GM10847 (cell line): ENCODE results near the gene GRM7.

ENCODE experiments used
- POLR2A ChIP-seq: IDR thresholded peaks from 2 replicates; pipeline ENCODE4 v1.6.1; 2011; ENCODE audit not compliant: insufficient read length; ENCODE audit errors: extremely low read depth

The GRM7 gene

DNA sequence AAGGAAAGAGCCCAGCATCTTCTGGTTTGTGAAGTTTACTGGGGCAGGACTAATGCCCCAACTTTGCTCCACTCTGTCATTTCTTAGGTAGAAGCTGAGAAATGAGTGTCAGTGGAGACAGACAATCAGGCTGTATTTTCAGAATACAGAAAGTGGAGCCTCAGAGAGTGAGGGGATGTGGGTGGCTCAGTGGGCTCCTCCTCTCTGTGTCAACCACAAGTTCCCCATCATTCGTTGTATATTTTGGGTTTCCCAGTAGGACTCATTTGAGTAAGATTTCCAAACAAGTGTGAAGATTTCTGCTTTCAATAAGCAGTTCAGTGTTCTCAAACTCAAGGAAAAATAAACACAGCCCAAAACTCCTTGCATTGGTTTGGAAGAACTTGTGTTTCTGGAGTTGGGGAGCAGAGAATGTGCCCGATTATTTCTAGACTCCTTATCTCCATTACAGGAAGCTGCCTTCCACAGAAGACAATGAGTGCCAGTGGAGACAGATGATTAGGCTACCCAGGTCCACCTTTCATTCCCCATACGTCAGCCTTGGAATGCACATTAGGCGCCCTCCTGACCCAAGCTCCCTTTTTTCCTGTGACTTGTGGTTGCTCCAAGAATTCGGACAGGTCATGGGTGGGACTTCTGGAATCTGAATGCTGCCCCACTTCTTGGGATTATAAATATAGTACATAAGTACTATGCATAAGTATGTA lies 848.6 kb downstream of the GRM7 start:
- TF ChIP-seq POLR2A, result no peak

DNA sequence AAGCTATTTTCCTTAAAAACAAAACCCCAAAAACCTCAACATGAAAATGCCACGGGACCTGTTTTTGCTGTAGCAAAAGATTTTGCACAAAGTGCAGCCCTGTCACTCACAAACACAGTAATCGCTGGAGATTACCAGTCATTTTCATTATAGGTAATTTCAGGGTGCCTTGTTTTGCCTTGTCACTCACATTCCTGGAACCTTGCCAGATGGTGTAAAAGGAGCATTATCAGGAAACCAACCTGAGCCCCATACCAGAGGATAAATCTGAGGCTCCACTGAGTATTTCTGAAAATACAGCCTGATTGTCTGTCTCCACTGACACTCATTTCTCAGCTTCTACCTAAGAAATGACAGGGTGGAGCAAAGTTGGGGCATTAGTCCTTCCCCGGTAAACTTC lies 849.4 kb downstream of the GRM7 start:
- TF ChIP-seq POLR2A, result no peak

- no peak for TF ChIP-seq POLR2A
These were observed 852.8 kb downstream of the GRM7 start for GRCh38 chr3:7713724-7714123.

DNA sequence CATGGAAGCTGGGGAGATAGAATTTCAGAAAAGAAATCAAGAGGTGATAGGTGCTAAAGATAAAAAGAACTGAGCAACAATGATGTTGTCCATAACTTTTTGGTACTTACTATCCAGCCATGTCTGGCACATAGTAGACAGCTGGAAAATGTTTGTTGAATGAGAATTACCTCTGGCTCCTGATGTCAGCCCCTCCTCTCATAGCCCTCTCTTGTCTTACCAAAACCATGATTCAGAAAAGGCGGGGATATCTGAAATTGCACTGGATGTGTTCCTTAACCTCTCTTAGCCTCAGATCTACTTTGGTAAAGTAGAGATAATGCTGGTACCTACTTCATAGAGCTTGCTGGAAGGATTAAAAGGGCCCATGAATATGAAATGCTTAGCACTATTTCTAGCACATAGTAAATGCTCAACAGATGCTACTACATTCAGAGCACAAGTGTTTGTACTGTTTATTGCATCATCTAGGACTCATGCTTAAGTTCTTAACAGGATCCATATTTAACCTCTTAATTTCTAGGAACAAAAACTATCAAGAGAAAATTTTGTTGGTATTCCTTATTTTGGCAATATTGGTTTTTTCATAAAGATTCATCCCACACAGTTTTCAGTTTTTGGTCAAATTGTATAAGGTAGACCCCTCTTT lies 859.9 kb downstream of the GRM7 start:
- no peak for TF ChIP-seq POLR2A

DNA sequence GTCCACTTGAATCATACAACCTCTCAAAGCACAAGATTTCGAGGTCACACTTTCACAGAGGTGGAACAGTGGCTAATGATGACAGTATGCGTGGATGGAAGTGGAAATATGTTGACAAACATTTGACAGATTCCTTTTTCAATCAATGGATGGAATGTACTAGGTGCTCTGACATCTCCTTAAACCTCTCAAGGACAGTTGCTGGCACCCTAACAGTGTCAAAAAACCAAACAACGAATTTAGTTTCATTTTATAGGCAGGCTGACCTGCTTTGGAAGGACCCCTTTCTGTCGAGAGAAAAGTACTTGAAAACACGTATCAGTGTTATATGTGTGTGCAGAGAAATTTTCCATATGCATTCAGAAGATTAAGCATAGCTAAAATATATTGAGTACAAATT lies 861.0 kb downstream of the GRM7 start:
- no peak for TF ChIP-seq POLR2A

- TF ChIP-seq POLR2A, result no peak
These were observed 867.9 kb downstream of the GRM7 start for GRCh38 chr3:7728566-7729519.

- no peak for TF ChIP-seq POLR2A
These were observed 873.0 kb downstream of the GRM7 start for GRCh38 chr3:7733933-7734332.

- TF ChIP-seq POLR2A, result no peak
These were observed 873.5 kb downstream of the GRM7 start for GRCh38 chr3:7734456-7734855.

DNA sequence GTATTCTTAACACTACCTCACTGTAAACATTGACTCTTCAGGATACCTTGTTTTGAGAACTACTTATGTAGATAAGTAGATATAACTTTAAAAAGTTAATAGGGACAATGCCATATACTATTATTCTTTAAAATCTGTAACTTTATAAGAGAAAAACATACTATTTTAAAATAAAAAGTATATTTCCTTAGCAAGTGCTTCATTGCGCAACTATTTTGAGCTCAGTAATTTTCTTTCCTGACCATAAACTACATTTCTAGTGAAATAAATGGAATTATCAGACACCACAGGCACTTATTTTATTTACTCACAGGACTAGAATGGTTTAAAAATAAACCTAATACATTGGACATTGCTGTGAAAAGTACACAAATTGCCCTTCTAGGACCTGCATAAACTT lies 876.3 kb downstream of the GRM7 start:
- no peak for TF ChIP-seq POLR2A

GRCh38 chr3:7739754-7740153 lies 878.8 kb downstream of the GRM7 start:
- no peak for TF ChIP-seq POLR2A

DNA sequence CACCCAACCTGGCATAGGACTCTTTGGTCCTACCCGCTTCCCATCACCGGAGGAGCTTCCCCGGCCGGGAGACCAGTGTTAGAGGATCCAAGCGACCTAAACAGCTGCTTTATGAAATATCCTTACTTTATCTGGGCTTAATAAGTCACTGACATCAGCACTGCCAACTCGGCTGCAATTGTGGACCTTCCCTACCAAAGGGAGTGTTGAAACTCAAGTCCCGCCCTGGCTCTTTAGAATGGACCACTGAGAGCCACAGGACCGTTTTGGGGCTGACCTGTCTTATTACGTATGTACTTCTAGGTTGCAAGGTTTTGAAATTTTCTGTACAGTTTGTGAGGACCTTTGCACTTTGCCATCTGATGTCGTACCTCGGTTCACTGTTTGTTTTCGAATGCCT lies 879.5 kb downstream of the GRM7 start:
- no peak for TF ChIP-seq POLR2A

DNA sequence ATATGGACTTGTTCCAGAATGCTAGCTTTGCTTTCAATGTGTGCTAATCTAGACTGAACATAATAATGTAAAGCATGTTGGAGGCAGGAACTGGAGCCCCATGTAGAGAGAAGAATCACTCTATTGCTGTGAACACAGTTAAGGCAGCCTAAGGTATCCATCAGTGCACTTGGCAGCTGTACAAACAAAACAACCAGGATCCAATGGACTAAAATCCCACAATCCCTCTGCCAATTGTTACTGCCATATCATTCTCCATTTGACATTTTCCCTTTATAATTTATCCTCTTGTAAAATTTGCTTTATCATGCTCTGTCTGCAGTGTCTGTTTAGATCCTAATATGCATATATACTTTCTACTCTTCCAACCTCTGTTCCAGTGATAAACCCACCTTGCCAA lies 883.9 kb downstream of the GRM7 start:
- TF ChIP-seq POLR2A, result no peak

GRCh38 chr3:7745711-7746110 lies 884.8 kb downstream of the GRM7 start:
- no peak for TF ChIP-seq POLR2A

GRCh38 chr3:7749931-7750695 lies 889.2 kb downstream of the GRM7 start:
- TF ChIP-seq POLR2A, result no peak

DNA sequence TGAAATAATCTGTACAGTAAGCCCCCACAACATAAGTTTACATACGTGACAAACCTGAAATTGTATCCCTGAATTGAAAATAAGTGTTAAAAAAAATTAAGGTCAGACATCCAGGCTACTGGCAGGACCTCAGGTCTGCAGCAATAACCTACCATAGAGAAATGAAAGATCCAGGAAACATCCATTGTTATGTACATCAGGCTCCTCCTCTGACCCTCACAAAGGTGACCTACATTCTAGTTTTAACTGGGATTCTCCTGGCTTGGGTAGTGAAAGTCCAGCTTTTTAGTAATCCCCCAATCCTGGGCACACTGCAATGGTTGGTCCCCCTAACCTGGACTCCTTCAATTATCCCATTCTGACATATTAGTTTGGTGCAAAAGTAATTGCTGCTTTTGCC lies 891.1 kb downstream of the GRM7 start:
- TF ChIP-seq POLR2A, result no peak
